HCT116 (cell line): ENCODE data around the gene CDR2. TPM values are rescaled to one million over a fixed set of nuclear protein-coding genes. Genes with fewer than 3 reads are reported as not detected.

Source experiments
- ATAC-seq: fragments of 200-7000 bp; cut with Tn5 transposase; 2 replicates; pipeline ENCODE4 v1.9.1; 2020; ENCODE audit warnings: mild to moderate bottlenecking, moderate library complexity
- BruUV-seq: library from RNA; stranded (reverse); fragments of 400-500 nt; replicated peaks from 2 replicates; lab custom pipeline; 2021; lab: Mats Ljungman, UMichigan
- CTCF ChIA-PET: fragments of 300-600 bp; sonication (Branson Sonifier 250); formaldehyde crosslinking; loops from one replicate; lab custom pipeline; 2021; ENCODE audit warnings: antibody characterized with exemption; lab: Charles Lee
- POLR2A ChIA-PET: fragments of 300-600, 350-600 bp; sonication (Branson Sonifier 250); formaldehyde crosslinking; loops from one replicate; lab custom pipeline; 2021; ENCODE audit warnings: antibody characterized with exemption; lab: Charles Lee
- RAD21 ChIA-PET, 2 experiments: fragments of 300-600 bp; sonication (Branson Sonifier 250); formaldehyde crosslinking; loops; one replicate each; lab custom pipeline; 2023; ENCODE audit warnings: low total read pairs in 2 of 2; ENCODE audit not compliant: uncharacterized antibody in 2 of 2, unreplicated experiment in 2 of 2, low non-redundant PET in 1 of 2; lab: Charles Lee
- DNase-seq: peaks from one replicate; pipeline ENCODE4 v3.0.0-alpha.2; 2010; ENCODE audit warnings: low read depth, low spot score
- H2AFZ ChIP-seq: fragments of 200-600 bp; shearing (Covaris generic), sonication (generic); 2 replicates; pipeline ENCODE4 v1.6.1; 2017; ENCODE audit warnings: low read depth, mixed run types, mixed read lengths, antibody characterized with exemption, low read length; ENCODE audit not compliant: poor library complexity, severe bottlenecking
- H3K27ac ChIP-seq: 2 replicates; pipeline ENCODE4 v1.5.1; 2012; ENCODE audit warnings: low read depth, low read length
- H3K27me3 ChIP-seq: fragments of 200-600 bp; sonication (generic); 2 replicates; pipeline ENCODE4 v1.6.1; 2016; ENCODE audit warnings: mixed run types, low read length, mixed read lengths; ENCODE audit not compliant: insufficient read depth
- H3K36me3 ChIP-seq, 2 experiments: fragments of 200-500 bp in 1 of 2; fragments of 200-600 bp in 1 of 2; sonication (Bioruptor generic) in 1 of 2; sonication (generic) in 1 of 2; 2 replicates each; pipeline versions ENCODE4 v1.5.1 to v1.6.1; 2014 to 2016; ENCODE audit warnings: low read length in 2 of 2, inconsistent platforms in 1 of 2, mixed read lengths in 1 of 2, mixed run types in 1 of 2; ENCODE audit not compliant: insufficient read depth in 2 of 2, control insufficient read depth in 1 of 2
- H3K4me1 ChIP-seq, 2 experiments: fragments of 200-600 bp in 1 of 2; sonication (generic) in 1 of 2; 2 replicates each; pipeline versions ENCODE4 v1.5.1 to v1.6.1; 2012 to 2017; ENCODE audit warnings: low read length in 2 of 2, inconsistent platforms in 1 of 2, mild to moderate bottlenecking in 1 of 2, mixed read lengths in 1 of 2, mixed run types in 1 of 2, moderate library complexity in 1 of 2; ENCODE audit not compliant: insufficient read depth in 2 of 2, control insufficient read depth in 1 of 2
- H3K4me2 ChIP-seq: fragments of 200-600 bp; sonication (generic); 2 replicates; pipeline ENCODE4 v1.6.1; 2017; ENCODE audit warnings: mixed run types, low read length, mixed read lengths
- H3K4me3 ChIP-seq, 2 experiments: fragments of 200-600 bp in 1 of 2; sonication (generic) in 1 of 2; replicated peaks in 1 of 2; 2 replicates each; pipeline ENCODE4 v1.5.1; 2011 to 2016; ENCODE audit warnings: low read length in 2 of 2, control low read depth in 1 of 2, low read depth in 1 of 2, mild to moderate bottlenecking in 1 of 2, mixed read lengths in 1 of 2, mixed run types in 1 of 2
- H3K79me2 ChIP-seq: fragments of 200-600 bp; sonication (generic); 2 replicates; pipeline ENCODE4 v1.6.1; 2017; ENCODE audit warnings: mild to moderate bottlenecking, mixed run types, low read length, moderate library complexity, mixed read lengths; ENCODE audit not compliant: insufficient read depth
- H3K9ac ChIP-seq: fragments of 200-600 bp; sonication (generic); 2 replicates; pipeline ENCODE4 v1.6.1; 2016; ENCODE audit warnings: low read length, mixed read lengths
- H3K9me2 ChIP-seq: fragments of 200-600 bp; sonication (generic), shearing (Covaris generic); 2 replicates; pipeline ENCODE4 v1.6.1; 2017; ENCODE audit warnings: mixed run types, mild to moderate bottlenecking, moderate library complexity; ENCODE audit not compliant: insufficient read depth
- H3K9me3 ChIP-seq, 2 experiments: fragments of 200-500 bp in 1 of 2; fragments of 200-600 bp in 1 of 2; sonication (Bioruptor generic) in 1 of 2; sonication (generic) in 1 of 2; 2 replicates each; pipeline ENCODE4 v1.6.1; 2014 to 2017; ENCODE audit warnings: low read length in 2 of 2, mixed read lengths in 2 of 2, inconsistent platforms in 1 of 2, low read depth in 1 of 2, mild to moderate bottlenecking in 1 of 2, mixed run types in 1 of 2, moderate library complexity in 1 of 2; ENCODE audit not compliant: control insufficient read depth in 1 of 2, insufficient read depth in 1 of 2
- H4K20me1 ChIP-seq: fragments of 200-600 bp; sonication (generic), shearing (Covaris generic); 2 replicates; pipeline ENCODE4 v1.6.1; 2017; ENCODE audit warnings: mixed run types, mild to moderate bottlenecking, moderate library complexity; ENCODE audit not compliant: insufficient read depth
- CBX3 ChIP-seq: IDR thresholded peaks from 2 replicates; pipeline ENCODE4 v1.6.1; 2012; ENCODE audit warnings: low read depth
- CEBPB ChIP-seq: IDR thresholded peaks from 2 replicates; pipeline ENCODE4 v1.6.1; 2012; ENCODE audit warnings: low read depth
- ELF1 ChIP-seq: IDR thresholded peaks from 2 replicates; pipeline ENCODE4 v1.6.1; 2012; ENCODE audit warnings: low read depth, borderline replicate concordance
- EZH2 ChIP-seq: fragments of 200-600 bp; sonication (generic); IDR thresholded peaks from 2 replicates; pipeline ENCODE4 v1.6.1; 2017; ENCODE audit warnings: antibody characterized with exemption, mixed run types
- EZH2phosphoT487 ChIP-seq: fragments of 200-600 bp; IDR thresholded peaks from 2 replicates; pipeline ENCODE4 v1.6.1; 2018; ENCODE audit warnings: antibody characterized with exemption, borderline replicate concordance
- POLR2A ChIP-seq: IDR thresholded peaks from 2 replicates; pipeline ENCODE4 v1.7.0; 2011; ENCODE audit warnings: borderline replicate concordance; ENCODE audit not compliant: insufficient read depth, insufficient read length; ENCODE audit errors: extremely low read depth
- POLR2AphosphoS5 ChIP-seq: IDR thresholded peaks from 2 replicates; pipeline ENCODE4 v1.6.1; 2011; ENCODE audit warnings: mild to moderate bottlenecking, low read depth, low read length, moderate library complexity
- RAD21 ChIP-seq: IDR thresholded peaks from 2 replicates; pipeline ENCODE4 v1.6.1; 2012; ENCODE audit warnings: low read depth, mild to moderate bottlenecking
- SIN3A ChIP-seq: IDR thresholded peaks from 2 replicates; pipeline ENCODE4 v1.6.1; 2012; ENCODE audit warnings: low read depth
- YY1 ChIP-seq: IDR thresholded peaks from 2 replicates; pipeline ENCODE4 v1.6.1; 2011; ENCODE audit warnings: low read length, low read depth, moderate library complexity, mild to moderate bottlenecking; ENCODE audit not compliant: insufficient replicate concordance; ENCODE audit errors: extremely low read depth
- ZFX ChIP-seq: fragments of 450-650 bp; IDR thresholded peaks from 2 replicates; pipeline ENCODE4 v1.6.1; 2017
- ZNF274 ChIP-seq: fragments of 200-500 bp; sonication (Bioruptor generic); IDR thresholded peaks from 2 replicates; pipeline ENCODE4 v1.6.1; 2014; ENCODE audit warnings: mild to moderate bottlenecking, low read depth, low read length, inconsistent platforms
- intact Hi-C: fragments of 100-400 bp; cut with micrococcal nuclease; formaldehyde crosslinking; loops from 2 replicates; pipeline ENCODE4 v1.10.0; 2022
- total RNA-seq: library from RNA; stranded (reverse); gene quantifications from one replicate; pipeline ENCODE4 v1.2.1, GENCODE V29; 2021; ENCODE audit not compliant: unreplicated experiment
- TF ChIP-seq, protein P1 (sequence below): IDR thresholded peaks from 2 replicates; pipeline ENCODE4 v1.6.1; 2011; ENCODE audit warnings: mild to moderate bottlenecking, low read length, moderate library complexity; ENCODE audit not compliant: insufficient replicate concordance; ENCODE audit errors: extremely low read depth
- TF ChIP-seq, protein P2 (sequence below): IDR thresholded peaks from 2 replicates; pipeline ENCODE4 v1.6.1; 2012; ENCODE audit warnings: low read depth
- TF ChIP-seq, protein P3 (sequence below): IDR thresholded peaks from 2 replicates; pipeline ENCODE4 v1.6.1; 2012

Gene CDR2
- total RNA-seq, 1 experiment from 2014 or later, result 27.3 TPM

DNA sequence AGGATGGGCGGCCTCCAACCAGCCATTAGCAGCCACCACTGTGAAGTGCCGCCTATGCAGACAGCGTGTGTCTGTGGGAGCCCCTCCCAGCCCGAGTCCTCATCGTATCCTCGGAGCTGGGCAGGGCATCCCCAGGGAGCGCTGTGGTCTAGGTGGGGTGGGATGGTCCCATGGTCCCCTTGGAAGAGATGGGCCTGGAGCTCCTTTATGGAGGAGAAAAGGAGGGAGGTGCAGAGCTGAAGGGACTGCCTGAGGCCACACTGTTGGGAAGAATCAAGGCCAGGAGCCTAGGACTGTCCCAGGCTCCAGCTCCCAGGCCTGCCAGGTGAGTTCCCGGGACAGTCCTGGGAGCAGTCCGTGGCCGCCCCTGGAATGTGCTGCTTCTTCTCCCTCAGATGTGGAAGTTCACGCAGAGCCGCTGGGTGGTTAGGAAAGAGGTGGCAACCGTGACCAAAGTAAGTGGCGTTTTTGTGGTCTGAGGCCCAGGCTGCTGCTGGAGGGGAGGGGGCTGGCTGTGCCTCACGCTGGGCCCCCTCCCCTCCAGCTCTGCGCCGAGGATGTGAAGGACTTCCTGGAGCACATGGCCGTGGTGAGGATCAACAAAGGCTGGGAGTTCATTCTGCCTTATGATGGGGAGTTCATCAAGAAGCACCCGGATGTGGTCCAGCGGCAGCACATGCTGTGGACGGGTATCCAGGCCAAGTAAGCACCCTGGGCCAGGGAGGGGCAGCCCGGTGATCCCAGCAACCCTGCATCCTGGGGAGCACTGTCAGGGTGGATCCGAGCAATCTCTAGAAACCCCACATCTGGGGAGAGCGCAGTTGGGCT, 50.2 kb downstream of the CDR2 start (continued):
- no peak for TF ChIP-seq CEBPB
- TF ChIP-seq, all 23 proteins: peak for 0

DNA sequence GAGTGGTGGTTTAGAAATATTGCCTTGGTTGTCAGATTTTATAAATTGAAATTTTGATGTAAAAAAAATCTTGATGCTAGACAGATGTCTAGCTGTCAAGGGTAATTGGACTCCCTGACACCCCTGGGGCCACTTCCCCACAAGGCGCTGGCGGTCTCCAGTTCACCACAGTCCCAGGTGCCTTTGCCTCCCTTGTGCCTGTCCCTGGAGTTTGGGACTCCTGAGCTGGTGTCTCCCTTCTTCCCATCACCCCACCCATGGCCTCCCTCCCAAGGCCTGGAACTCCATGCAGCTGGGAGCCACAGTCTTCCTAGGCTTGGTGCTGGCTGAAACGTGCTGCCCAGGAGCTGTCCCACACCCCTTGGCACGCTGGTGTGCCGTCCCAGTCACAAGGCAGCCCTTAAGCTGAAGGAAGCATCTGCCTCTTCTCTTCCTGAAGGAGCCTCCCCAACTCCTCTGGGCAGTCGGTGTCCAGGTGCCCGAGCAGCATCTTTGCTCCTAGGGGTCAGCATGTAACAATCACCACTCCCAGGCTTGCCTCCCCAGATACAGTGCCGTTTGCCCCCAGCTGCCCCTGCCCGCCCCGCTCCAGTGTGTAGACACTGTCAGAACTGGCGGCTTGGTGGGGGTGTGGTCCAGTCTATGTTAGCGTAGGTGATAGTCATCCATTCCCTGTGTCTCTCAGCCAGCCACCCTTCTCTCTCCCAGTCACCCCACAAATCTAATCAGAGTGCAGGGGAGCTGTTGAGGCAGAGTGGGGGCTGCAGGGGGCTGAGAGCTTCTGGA, 51.1 kb downstream of the CDR2 start:
- Histone ChIP-seq H4K20me1 (no peaks in the 10 kb centered on the region), H3K27me3 (no peaks in the 10 kb centered on the region), H3K9ac (no peak overlapping the region), H3K4me1 (no peaks in the 10 kb centered on the region), H3K36me3 (peaks cover 25 to 29% of the 10 kb centered on the region in 2 experiments), H3K9me2 (no peaks in the 10 kb centered on the region), H3K4me3 (no peak overlapping the region), H2AFZ (no peak overlapping the region), H3K27ac (no peak overlapping the region), H3K4me2 (no peak overlapping the region), H3K9me3 (no peaks in the 10 kb centered on the region), H3K79me2 (peaks cover 11% of the 10 kb centered on the region; the same call in 1 of the 2 replicates)
- BruUV-seq, result no TSS peak
- RAD21 ChIA-PET, result no interaction called here
- ATAC-seq (no peak), DNase-seq (no peak)
- intact Hi-C loops, result loop anchor here (5.0 to 10.0 kb wide), 4 partner anchors 61 to 1019 kb away; no protein-coding TSS in a partner anchor
- TF ChIP-seq SIN3A (no peak), ELF1 (no peak), YY1 (no peak), ZFX (no peak), EZH2 (no peak), POLR2A (no peak), EZH2phosphoT487 (no peak), RAD21 (no peak), POLR2AphosphoS5 (no peak), CBX3 (no peak), ZNF274 (no peak)
- TF ChIP-seq, protein P1, sequence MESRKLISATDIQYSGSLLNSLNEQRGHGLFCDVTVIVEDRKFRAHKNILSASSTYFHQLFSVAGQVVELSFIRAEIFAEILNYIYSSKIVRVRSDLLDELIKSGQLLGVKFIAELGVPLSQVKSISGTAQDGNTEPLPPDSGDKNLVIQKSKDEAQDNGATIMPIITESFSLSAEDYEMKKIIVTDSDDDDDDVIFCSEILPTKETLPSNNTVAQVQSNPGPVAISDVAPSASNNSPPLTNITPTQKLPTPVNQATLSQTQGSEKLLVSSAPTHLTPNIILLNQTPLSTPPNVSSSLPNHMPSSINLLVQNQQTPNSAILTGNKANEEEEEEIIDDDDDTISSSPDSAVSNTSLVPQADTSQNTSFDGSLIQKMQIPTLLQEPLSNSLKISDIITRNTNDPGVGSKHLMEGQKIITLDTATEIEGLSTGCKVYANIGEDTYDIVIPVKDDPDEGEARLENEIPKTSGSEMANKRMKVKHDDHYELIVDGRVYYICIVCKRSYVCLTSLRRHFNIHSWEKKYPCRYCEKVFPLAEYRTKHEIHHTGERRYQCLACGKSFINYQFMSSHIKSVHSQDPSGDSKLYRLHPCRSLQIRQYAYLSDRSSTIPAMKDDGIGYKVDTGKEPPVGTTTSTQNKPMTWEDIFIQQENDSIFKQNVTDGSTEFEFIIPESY, result no peak
- TF ChIP-seq, protein P2, sequence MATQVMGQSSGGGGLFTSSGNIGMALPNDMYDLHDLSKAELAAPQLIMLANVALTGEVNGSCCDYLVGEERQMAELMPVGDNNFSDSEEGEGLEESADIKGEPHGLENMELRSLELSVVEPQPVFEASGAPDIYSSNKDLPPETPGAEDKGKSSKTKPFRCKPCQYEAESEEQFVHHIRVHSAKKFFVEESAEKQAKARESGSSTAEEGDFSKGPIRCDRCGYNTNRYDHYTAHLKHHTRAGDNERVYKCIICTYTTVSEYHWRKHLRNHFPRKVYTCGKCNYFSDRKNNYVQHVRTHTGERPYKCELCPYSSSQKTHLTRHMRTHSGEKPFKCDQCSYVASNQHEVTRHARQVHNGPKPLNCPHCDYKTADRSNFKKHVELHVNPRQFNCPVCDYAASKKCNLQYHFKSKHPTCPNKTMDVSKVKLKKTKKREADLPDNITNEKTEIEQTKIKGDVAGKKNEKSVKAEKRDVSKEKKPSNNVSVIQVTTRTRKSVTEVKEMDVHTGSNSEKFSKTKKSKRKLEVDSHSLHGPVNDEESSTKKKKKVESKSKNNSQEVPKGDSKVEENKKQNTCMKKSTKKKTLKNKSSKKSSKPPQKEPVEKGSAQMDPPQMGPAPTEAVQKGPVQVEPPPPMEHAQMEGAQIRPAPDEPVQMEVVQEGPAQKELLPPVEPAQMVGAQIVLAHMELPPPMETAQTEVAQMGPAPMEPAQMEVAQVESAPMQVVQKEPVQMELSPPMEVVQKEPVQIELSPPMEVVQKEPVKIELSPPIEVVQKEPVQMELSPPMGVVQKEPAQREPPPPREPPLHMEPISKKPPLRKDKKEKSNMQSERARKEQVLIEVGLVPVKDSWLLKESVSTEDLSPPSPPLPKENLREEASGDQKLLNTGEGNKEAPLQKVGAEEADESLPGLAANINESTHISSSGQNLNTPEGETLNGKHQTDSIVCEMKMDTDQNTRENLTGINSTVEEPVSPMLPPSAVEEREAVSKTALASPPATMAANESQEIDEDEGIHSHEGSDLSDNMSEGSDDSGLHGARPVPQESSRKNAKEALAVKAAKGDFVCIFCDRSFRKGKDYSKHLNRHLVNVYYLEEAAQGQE, result no peak
- TF ChIP-seq, protein P3, sequence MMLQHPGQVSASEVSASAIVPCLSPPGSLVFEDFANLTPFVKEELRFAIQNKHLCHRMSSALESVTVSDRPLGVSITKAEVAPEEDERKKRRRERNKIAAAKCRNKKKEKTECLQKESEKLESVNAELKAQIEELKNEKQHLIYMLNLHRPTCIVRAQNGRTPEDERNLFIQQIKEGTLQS, result no peak
- CTCF ChIA-PET, result no interaction called here
- POLR2A ChIA-PET, result no interaction called here
